A673 (cell line): ENCODE data around the gene C2orf81.

ENCODE experiments used
- CTCF ChIP-seq: fragments of 300-800, 200-600 bp; sonication (generic); conservative IDR thresholded peaks from 2 replicates; pipeline ENCODE4 v1.5.1; 2017; ENCODE audit warnings: low read depth, mild to moderate bottlenecking, antibody characterized with exemption, low read length, moderate library complexity, mixed read lengths
- EZH2 ChIP-seq: fragments of 200-600 bp; sonication (generic); IDR thresholded peaks from 2 replicates; pipeline ENCODE4 v1.6.1; 2017; ENCODE audit warnings: borderline replicate concordance, low read depth, mild to moderate bottlenecking, mixed read lengths, antibody characterized with exemption, low read length; ENCODE audit not compliant: poor library complexity, severe bottlenecking

GRCh38 chr2:74421221-74421870 is at the start of gene C2orf81, which contains the start of gene WDR54:
- TF ChIP-seq CTCF: no peak
- TF ChIP-seq EZH2: no peak
